Tibial artery (tissue), 4 donors: Measurements from ENCODE around the gene ARL6IP6.

Experiments used
- DNase-seq, 2 donors: peaks; one replicate each; pipeline ENCODE4 v3.0.0-alpha.2; 2019
- H3K27ac ChIP-seq, 2 donors: fragments of 200-600 bp; sonication (generic) in 1 of 2; 1 replicate in 1 of 2; 2 replicates in 1 of 2; pipeline ENCODE4 v1.5.1; 2018 to 2019; ENCODE audit warnings: mild to moderate bottlenecking in 1 of 2
- H3K27me3 ChIP-seq, 2 donors: fragments of 200-600 bp; sonication (generic) in 1 of 2; one replicate each; pipeline versions ENCODE4 v1.5.1 to v1.6.0; 2016 to 2019
- H3K36me3 ChIP-seq, 3 donors: fragments of 200-600 bp; sonication (generic) in 2 of 3; one replicate each; pipeline ENCODE4 v1.5.1; 2016 to 2019; ENCODE audit warnings: mild to moderate bottlenecking in 2 of 3
- H3K4me1 ChIP-seq, 4 donors: fragments of 200-600 bp; sonication (generic) in 2 of 4; 1 replicate in 3 of 4; 2 replicates in 1 of 4; pipeline ENCODE4 v1.5.1; 2016 to 2019
- H3K4me3 ChIP-seq, 2 donors: fragments of 200-600 bp; sonication (generic) in 1 of 2; 1 replicate in 1 of 2; 2 replicates in 1 of 2; pipeline ENCODE4 v1.5.1; 2018 to 2019; ENCODE audit warnings: mild to moderate bottlenecking in 2 of 2
- H3K9me3 ChIP-seq, 3 donors: fragments of 200-600 bp; sonication (generic) in 1 of 3; one replicate each; pipeline ENCODE4 v1.5.1; 2016 to 2019
- CTCF ChIP-seq, 2 experiments: fragments of 200-600 bp in 1 of 2; fragments of 450-650 bp in 1 of 2; IDR thresholded peaks; one replicate each; pipeline ENCODE4 v1.5.1; 2017 to 2019; ENCODE audit warnings: antibody characterized with exemption in 2 of 2, mild to moderate bottlenecking in 1 of 2, moderate library complexity in 1 of 2
- intact Hi-C: fragments of 100-400 bp; cut with DNase I; formaldehyde crosslinking; loops from one replicate; pipeline ENCODE4 v1.15.0; 2023; ENCODE audit warnings: low total_unique reads

ARL6IP6 gene

GRCh38 chr2:152790883-152791282 lies 72.5 kb downstream of the ARL6IP6 start:
- Histone ChIP-seq H3K36me3 (no peaks in the 10 kb centered on the region), H3K9me3 (no peaks in the 10 kb centered on the region), H3K4me1 (no peaks in the 10 kb centered on the region), H3K4me3 (no peak overlapping the region), H3K27ac (no peak overlapping the region), H3K27me3 (peaks cover 0 to 3% of the 10 kb centered on the region in 2 donors)
- TF ChIP-seq CTCF (IDR thresholded peaks at IDR 0.05), result no peak
- intact Hi-C loops, result no loop called here
- no peak for DNase-seq

DNA sequence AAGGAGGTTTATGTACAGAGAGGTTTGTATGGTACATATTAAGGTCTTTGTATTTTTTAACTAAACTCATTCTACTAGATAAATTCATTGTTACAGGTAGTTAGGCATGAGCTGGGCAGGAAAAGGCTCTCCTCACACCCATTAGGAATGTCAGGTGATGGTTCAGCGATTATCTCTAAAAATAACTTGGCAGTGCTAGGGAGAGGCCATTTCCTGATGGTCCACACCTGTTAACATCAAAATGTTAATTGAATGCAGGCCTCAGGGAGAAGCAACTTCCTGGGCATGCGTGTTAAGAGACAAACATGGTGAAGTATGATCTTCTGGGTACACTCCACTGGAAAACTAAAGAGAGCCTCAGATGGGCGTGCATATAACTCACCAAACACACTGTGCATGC lies 73.6 kb downstream of the ARL6IP6 start:
- intact Hi-C loops, result no loop called here
- Histone ChIP-seq H3K27me3 (no peaks in the 10 kb centered on the region), H3K27ac (no peak overlapping the region), H3K9me3 (no peaks in the 10 kb centered on the region), H3K36me3 (no peaks in the 10 kb centered on the region), H3K4me3 (no peak overlapping the region), H3K4me1 (no peaks in the 10 kb centered on the region)
- DNase-seq, result no peak
- no peak for TF ChIP-seq CTCF (IDR thresholded peaks at IDR 0.05)

- DNase-seq, result no peak
- intact Hi-C loops, result no loop called here
- Histone ChIP-seq H3K4me1 (no peaks in the 10 kb centered on the region), H3K4me3 (no peak overlapping the region), H3K36me3 (no peaks in the 10 kb centered on the region), H3K27me3 (no peaks in the 10 kb centered on the region), H3K27ac (no peak overlapping the region), H3K9me3 (no peaks in the 10 kb centered on the region)
- TF ChIP-seq CTCF (IDR thresholded peaks at IDR 0.05), result no peak
Measured at GRCh38 chr2:152792974-152793373, 74.6 kb downstream of the ARL6IP6 start.

DNA sequence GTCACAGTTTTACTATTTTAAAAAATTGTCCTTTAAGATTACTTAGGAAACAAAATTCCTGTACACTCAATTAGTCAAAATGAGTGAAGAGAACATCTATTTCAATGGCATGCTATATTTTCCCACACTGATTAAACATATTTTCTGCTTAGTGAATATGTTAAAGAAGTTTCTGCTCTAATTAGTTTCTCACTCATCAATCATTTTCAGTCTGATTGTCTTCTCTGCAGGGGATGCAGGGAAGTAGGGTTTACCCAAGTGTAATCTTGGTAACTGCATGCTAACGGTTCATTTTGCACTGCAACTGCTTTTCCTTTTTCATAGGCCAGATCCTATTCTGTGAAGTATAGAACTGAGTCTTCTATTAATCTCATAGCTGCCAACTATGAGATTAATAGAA lies 78.5 kb downstream of the ARL6IP6 start:
- no peak overlapping the region for H3K27ac ChIP-seq
- intact Hi-C loops, result no loop called here
- no peak for DNase-seq
- TF ChIP-seq CTCF (IDR thresholded peaks at IDR 0.05), result no peak
- H3K36me3 ChIP-seq, result no peaks in the 10 kb centered on the region
- H3K27me3 ChIP-seq, result no peaks in the 10 kb centered on the region
- no peaks in the 10 kb centered on the region for H3K9me3 ChIP-seq
- H3K4me1 ChIP-seq, result no peaks in the 10 kb centered on the region
- no peak overlapping the region for H3K4me3 ChIP-seq

DNA sequence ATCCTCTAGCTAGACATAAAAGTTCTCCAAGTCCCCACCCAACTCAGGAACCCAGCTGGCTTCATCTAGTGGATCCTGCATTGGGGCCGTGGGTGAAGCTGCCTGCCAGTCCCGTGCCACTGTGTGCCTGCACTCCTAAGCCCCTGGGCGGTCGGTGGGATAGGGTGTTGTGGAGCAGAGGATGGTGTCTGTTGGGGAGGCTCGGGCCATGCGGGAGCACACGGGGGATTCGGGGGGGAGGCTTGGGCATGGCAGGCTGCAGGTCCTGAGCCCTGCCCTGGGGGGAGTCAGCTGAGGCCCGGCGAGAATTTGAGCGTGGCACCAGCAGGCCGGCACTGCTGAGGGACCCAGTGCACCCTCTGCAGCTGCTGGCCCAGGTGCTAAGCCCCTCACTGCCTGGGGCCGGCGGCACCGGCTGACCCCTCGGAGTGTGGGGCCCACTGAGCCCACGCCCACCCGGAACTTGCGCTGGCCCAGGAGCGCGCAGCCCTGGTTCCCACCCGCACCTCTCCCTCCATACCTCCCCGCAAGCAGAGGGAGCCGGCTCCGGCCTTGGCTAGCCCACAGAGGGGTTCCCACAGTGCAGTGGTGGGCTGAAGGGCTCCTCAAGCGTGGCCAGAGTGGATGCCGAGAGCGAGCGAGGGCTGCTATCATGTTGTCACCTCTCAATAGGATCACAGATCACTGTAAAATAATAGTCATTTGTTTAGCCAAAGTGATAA lies 86.4 kb downstream of the ARL6IP6 start:
- DNase-seq, result no peak
- H3K27ac ChIP-seq, result no peak overlapping the region
- intact Hi-C loops, result no loop called here
- no peak overlapping the region for H3K4me3 ChIP-seq
- H3K4me1 ChIP-seq, result no peaks in the 10 kb centered on the region
- TF ChIP-seq CTCF (IDR thresholded peaks at IDR 0.05), result no peak
- H3K36me3 ChIP-seq, result no peaks in the 10 kb centered on the region
- no peaks in the 10 kb centered on the region for H3K27me3 ChIP-seq
- no peaks in the 10 kb centered on the region for H3K9me3 ChIP-seq

GRCh38 chr2:152811916-152812315 lies 93.5 kb downstream of the ARL6IP6 start:
- H3K4me1 ChIP-seq, result no peaks in the 10 kb centered on the region
- H3K4me3 ChIP-seq, result no peak overlapping the region
- TF ChIP-seq CTCF (IDR thresholded peaks at IDR 0.05), result no peak
- no peaks in the 10 kb centered on the region for H3K36me3 ChIP-seq
- no peak overlapping the region for H3K27ac ChIP-seq
- no peak for DNase-seq
- no peaks in the 10 kb centered on the region for H3K27me3 ChIP-seq
- H3K9me3 ChIP-seq, result peaks cover 0 to 8% (median 0%) of the 10 kb centered on the region in 3 donors
- intact Hi-C loops, result no loop called here
